Ovary (tissue), 9 donors: ENCODE results near the gene YDJC. TPM values are rescaled to one million over a fixed set of nuclear protein-coding genes. Genes with fewer than 3 reads are reported as not detected.
"Not testable (repeated sequence)": the region's sequence is repeated elsewhere in the genome, so short reads cannot be mapped to it uniquely, and the experiment has no call there.

Experiments used
- DNase-seq, 5 donors: peaks; one replicate each; pipeline ENCODE4 v3.0.0-alpha.2; 2019 to 2020
- H3K27ac ChIP-seq, 2 donors: fragments of 200-600 bp; one replicate each; pipeline versions ENCODE4 v1.5.1 to v1.8.0; 2019 to 2022
- H3K27me3 ChIP-seq: fragments of 200-600 bp; one replicate; pipeline ENCODE4 v1.8.0; 2022
- H3K36me3 ChIP-seq: fragments of 200-600 bp; sonication (generic); one replicate; pipeline ENCODE4 v1.5.1; 2019
- H3K4me1 ChIP-seq: one replicate; pipeline ENCODE4 v1.8.1; 2013; ENCODE audit warnings: mild to moderate bottlenecking, moderate library complexity; ENCODE audit not compliant: insufficient read depth
- H3K4me3 ChIP-seq: fragments of 200-600 bp; sonication (generic); one replicate; pipeline ENCODE4 v1.5.1; 2017
- H3K9me3 ChIP-seq, 2 donors: fragments of 200-600 bp in 1 of 2; sonication (generic) in 1 of 2; one replicate each; pipeline versions ENCODE4 v1.5.1 to v1.8.1; 2013 to 2019; ENCODE audit warnings: mild to moderate bottlenecking in 1 of 2, moderate library complexity in 1 of 2
- CTCF ChIP-seq, 3 donors: fragments of 450-650 bp in 2 of 3; fragments of 200-600 bp in 1 of 3; IDR thresholded peaks; one replicate each; pipeline versions ENCODE4 v1.5.1 to v1.8.0; 2016 to 2022; ENCODE audit warnings: antibody characterized with exemption in 3 of 3, mild to moderate bottlenecking in 1 of 3
- EP300 ChIP-seq: sonication (generic); formaldehyde crosslinking; IDR thresholded peaks from one replicate; pipeline ENCODE4 v1.6.1; 2017; ENCODE audit warnings: antibody characterized with exemption
- POLR2A ChIP-seq: fragments of 450-650 bp; IDR thresholded peaks from one replicate; pipeline ENCODE4 v1.6.1; 2017; ENCODE audit warnings: antibody characterized with exemption, mild to moderate bottlenecking, moderate library complexity
- WGBS, 3 donors: extraction: QIAGEN DNeasy Blood & Tissue Kit in 1 of 3; methylation state at CpG; one replicate each; pipeline versions ENCODE4 v1.1.5 to v1.1.7; 2013 to 2017; 5-methylcytosine and 5-hydroxymethylcytosine counted together
- intact Hi-C, 4 donors: fragments of 100-400 bp; cut with DNase I; formaldehyde crosslinking; loops; one replicate each; pipeline versions ENCODE4 v1.11.0 to v1.15.1; 2022 to 2023
- polyA plus RNA-seq, 2 donors: library from polyadenylated mRNA; stranded (reverse); fragments of 200-250 nt in 1 of 2; fragments of 350-450 nt in 1 of 2; fragmentation: Illumina TruSeq in 1 of 2; extraction: RNeasy Lipid Tissue Mini Kit (QIAGEN cat#74804) in 1 of 2; gene quantifications; one replicate each; pipeline ENCODE4 v1.2.3, GENCODE V29; 2013 to 2014
- total RNA-seq, 7 donors: library from RNA; depleted of rRNA in 2 of 7; stranded (reverse); fragments of >200 nt in 2 of 7; fragmentation: NEBNext Ultra II Directional in 3 of 7; extraction: Animal tissue kit (Norgen Biotek cat#: 25700) in 3 of 7; gene quantifications; one replicate each; pipeline versions ENCODE4 v1.1.0 to v1.2.4, GENCODE V29; 2016 to 2023
- donor health status: DM: no; HTN: no; CAD: no; lungs with moderate emphysema.
- donor health status: DM: no; HTN: no; CAD: no.
- donor health status: Bipolar disorder and iron deficiency.
- donor health status: DM: yes; HTN: yes; CAD: no.
- donor health status: DM: no; HTN: no; CAD: no.
- donor health status: DM: yes; HTN: yes; CAD: no.

YDJC gene
- total and polyA plus RNA-seq, 9 donors, result 1.8 to 45.1 (median 17.0) TPM

- no peaks in the 10 kb centered on the region for H3K4me1 ChIP-seq
- WGBS, 3 donors, result 88 to 92% (median 92%) methylated on average over 7 of the region's 7 CpGs
- H3K9me3 ChIP-seq, result no peaks in the 10 kb centered on the region
- H3K27me3 ChIP-seq, result no peaks in the 10 kb centered on the region
- intact Hi-C loops, result no loop called here
- no peak for TF ChIP-seq POLR2A
- no peak for TF ChIP-seq EP300
- TF ChIP-seq CTCF (IDR thresholded peaks at IDR 0.05), result no peak
- no peaks in the 10 kb centered on the region for H3K36me3 ChIP-seq
- DNase-seq, result no peak
- H3K4me3 ChIP-seq, result no peak overlapping the region
- H3K27ac ChIP-seq, result no peak overlapping the region
These were observed 17.0 kb downstream of the YDJC start for GRCh38 chr22:21612858-21613257.

- peaks cover 3% of the 10 kb centered on the region for H3K4me1 ChIP-seq
- H3K27me3 ChIP-seq, result no peaks in the 10 kb centered on the region
- 83 to 84% (median 83%) methylated on average over 4 of the region's 4 CpGs for WGBS, 3 donors
- intact Hi-C loops, result no loop called here
- no peaks in the 10 kb centered on the region for H3K9me3 ChIP-seq
- no peak overlapping the region for H3K27ac ChIP-seq
- TF ChIP-seq EP300 (no peak), CTCF (IDR thresholded peaks at IDR 0.05) (no peak), POLR2A (no peak)
- H3K36me3 ChIP-seq, result no peaks in the 10 kb centered on the region
- no peak overlapping the region for H3K4me3 ChIP-seq
- no peak for DNase-seq
These were observed 18.4 kb downstream of the YDJC start for GRCh38 chr22:21611210-21611977.

- not testable (repeated sequence) for H3K4me1 ChIP-seq, H3K27me3 ChIP-seq, DNase-seq, H3K4me3 ChIP-seq, H3K9me3 ChIP-seq, H3K27ac ChIP-seq, H3K36me3 ChIP-seq
- intact Hi-C loops, result loop anchor here in 1 of 4 donors (10.0 kb wide), 1 partner anchor 55 kb away; the partner anchor contains the start of gene PPIL2
- WGBS, 3 donors, result 95 to 98% (median 96%) methylated on average over 11 of the region's 11 CpGs
These were observed 20.2 kb downstream of the YDJC start for GRCh38 chr22:21609556-21610157.

GRCh38 chr22:21606775-21607174, 23.0 kb downstream of the YDJC start:
- no peak overlapping the region for H3K27ac ChIP-seq
- H3K9me3 ChIP-seq, result no peaks in the 10 kb centered on the region
- TF ChIP-seq CTCF (IDR thresholded peaks at IDR 0.05), result no peak
- no peak for TF ChIP-seq POLR2A
- no peak for TF ChIP-seq EP300
- no peak for DNase-seq
- intact Hi-C loops, result loop anchor here in 1 of 4 donors (10.0 kb wide), 1 partner anchor 58 kb away; the partner anchor contains the start of gene PPIL2
- no peaks in the 10 kb centered on the region for H3K27me3 ChIP-seq
- H3K4me1 ChIP-seq, result peaks cover 5% of the 10 kb centered on the region
- no peaks in the 10 kb centered on the region for H3K36me3 ChIP-seq
- H3K4me3 ChIP-seq, result no peak overlapping the region
- 93 to 97% (median 94%) methylated on average over 8 of the region's 8 CpGs for WGBS, 3 donors
